GM19395 (cell line): Measurements from ENCODE around the gene CFAP298.

ENCODE experiments used
- ATAC-seq: cut with Tn5 transposase; IDR thresholded peaks from one replicate; pipeline ENCODE4 v1.9.1; 2021; ENCODE audit warnings: mild to moderate bottlenecking, moderate library complexity; ENCODE audit not compliant: unreplicated experiment

The CFAP298 gene

GRCh38 chr21:32599526-32599925, 12.7 kb downstream of the CFAP298 start:
- no peak for ATAC-seq

- ATAC-seq = no peak
These were observed 13.1 kb downstream of the CFAP298 start for GRCh38 chr21:32599091-32599490.

- no peak for ATAC-seq
These were observed 15.0 kb downstream of the CFAP298 start for GRCh38 chr21:32597205-32597604.

GRCh38 chr21:32595431-32595830, 16.7 kb downstream of the CFAP298 start:
- no peak for ATAC-seq

GRCh38 chr21:32593690-32594089, 18.5 kb downstream of the CFAP298 start:
- ATAC-seq = no peak

GRCh38 chr21:32592929-32593502, 19.2 kb downstream of the CFAP298 start:
- ATAC-seq = no peak

- ATAC-seq = no peak
These were observed 22.0 kb downstream of the CFAP298 start for GRCh38 chr21:32590130-32590529.

- ATAC-seq = no peak
These were observed 24.5 kb downstream of the CFAP298 start for GRCh38 chr21:32587651-32588050.

- ATAC-seq = no peak
These were observed 25.1 kb downstream of the CFAP298 start for GRCh38 chr21:32587120-32587519.

GRCh38 chr21:32585970-32586369, 26.2 kb downstream of the CFAP298 start:
- no peak for ATAC-seq

- no peak for ATAC-seq
These were observed 27.0 kb downstream of the CFAP298 start, which contains the start of gene TCP10L for GRCh38 chr21:32585042-32585710. Gene TCP10L, minus strand, starts transcription at chr21:32585523. Its CDS starts 1,219 bp downstream, at chr21:32584304.

- ATAC-seq = no peak
These were observed 27.7 kb downstream of the CFAP298 start for GRCh38 chr21:32584472-32584871.

GRCh38 chr21:32581732-32582131, 30.4 kb downstream of the CFAP298 start:
- ATAC-seq = no peak

GRCh38 chr21:32580949-32581348, 31.2 kb downstream of the CFAP298 start:
- no peak for ATAC-seq

GRCh38 chr21:32578107-32578691, 34.0 kb downstream of the CFAP298 start:
- ATAC-seq = no peak

GRCh38 chr21:32576011-32576410, 36.2 kb downstream of the CFAP298 start:
- no peak for ATAC-seq

GRCh38 chr21:32574946-32575925, 36.9 kb downstream of the CFAP298 start:
- no peak for ATAC-seq

- no peak for ATAC-seq
These were observed 39.4 kb downstream of the CFAP298 start for GRCh38 chr21:32572574-32573420.

- no peak for ATAC-seq
These were observed 41.7 kb downstream of the CFAP298 start for GRCh38 chr21:32570456-32570855.
